Measurements from ENCODE around the gene PPP1R13B.

- no peak for TF ChIP-seq POLR2AphosphoS5 (IDR thresholded peaks at IDR 0.05; ENCODE audit: low read depth, low read length)
- TF ChIP-seq REST (IDR thresholded peaks at IDR 0.05; ENCODE audit: insufficient read depth in 1 of 2, low read depth in 2 of 2, low read length in 1 of 2) = no peak
- TF ChIP-seq CTCF (IDR thresholded peaks at IDR 0.05) = no peak
- TF ChIP-seq SIN3A (IDR thresholded peaks at IDR 0.05; ENCODE audit: borderline replicate concordance, insufficient read depth, low read depth, low read length) = no peak
Measured at GRCh38 chr14:103698380-103699260, 148.8 kb downstream of the PPP1R13B start.
